22Rv1 (cell line): ENCODE measurements around the gene ENGASE.

Experiments
- H3K27ac ChIP-seq: fragments of 450-650 bp; 2 replicates; pipeline ENCODE4 v1.5.1; 2017
- ZFX ChIP-seq: fragments of 450-650 bp; IDR thresholded peaks from 2 replicates; pipeline ENCODE4 v1.6.1; 2017; ENCODE audit warnings: antibody characterized with exemption, borderline replicate concordance
- TF ChIP-seq, protein P1 (sequence below): fragments of 450-650 bp; IDR thresholded peaks from 2 replicates; pipeline ENCODE4 v1.5.1; 2017; ENCODE audit warnings: mild to moderate bottlenecking

The ENGASE gene

DNA sequence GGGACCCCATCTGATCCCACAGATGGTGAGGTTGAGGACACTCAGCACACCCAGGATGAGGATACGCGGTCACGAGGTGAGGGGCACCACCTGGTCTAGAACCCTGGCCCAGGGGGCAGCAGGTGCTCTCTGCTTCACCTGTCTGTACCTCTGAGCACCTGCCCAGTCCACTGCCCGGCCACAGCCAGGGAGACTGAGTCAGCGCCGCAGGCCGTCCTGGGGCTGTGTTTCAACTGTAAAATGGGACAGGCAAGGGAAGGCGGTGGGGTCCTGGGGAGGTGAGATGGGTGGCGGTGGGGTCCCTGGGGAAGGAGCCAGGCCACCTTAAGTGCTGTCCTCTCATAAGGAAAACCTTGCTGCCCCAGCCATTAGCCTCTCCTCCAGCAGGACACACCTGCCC is 60.4 kb downstream of the ENGASE start:
- TF ChIP-seq ZFX, result no peak
- TF ChIP-seq, protein P1, sequence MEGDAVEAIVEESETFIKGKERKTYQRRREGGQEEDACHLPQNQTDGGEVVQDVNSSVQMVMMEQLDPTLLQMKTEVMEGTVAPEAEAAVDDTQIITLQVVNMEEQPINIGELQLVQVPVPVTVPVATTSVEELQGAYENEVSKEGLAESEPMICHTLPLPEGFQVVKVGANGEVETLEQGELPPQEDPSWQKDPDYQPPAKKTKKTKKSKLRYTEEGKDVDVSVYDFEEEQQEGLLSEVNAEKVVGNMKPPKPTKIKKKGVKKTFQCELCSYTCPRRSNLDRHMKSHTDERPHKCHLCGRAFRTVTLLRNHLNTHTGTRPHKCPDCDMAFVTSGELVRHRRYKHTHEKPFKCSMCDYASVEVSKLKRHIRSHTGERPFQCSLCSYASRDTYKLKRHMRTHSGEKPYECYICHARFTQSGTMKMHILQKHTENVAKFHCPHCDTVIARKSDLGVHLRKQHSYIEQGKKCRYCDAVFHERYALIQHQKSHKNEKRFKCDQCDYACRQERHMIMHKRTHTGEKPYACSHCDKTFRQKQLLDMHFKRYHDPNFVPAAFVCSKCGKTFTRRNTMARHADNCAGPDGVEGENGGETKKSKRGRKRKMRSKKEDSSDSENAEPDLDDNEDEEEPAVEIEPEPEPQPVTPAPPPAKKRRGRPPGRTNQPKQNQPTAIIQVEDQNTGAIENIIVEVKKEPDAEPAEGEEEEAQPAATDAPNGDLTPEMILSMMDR, result no peak
- no peak overlapping the region for H3K27ac ChIP-seq

DNA sequence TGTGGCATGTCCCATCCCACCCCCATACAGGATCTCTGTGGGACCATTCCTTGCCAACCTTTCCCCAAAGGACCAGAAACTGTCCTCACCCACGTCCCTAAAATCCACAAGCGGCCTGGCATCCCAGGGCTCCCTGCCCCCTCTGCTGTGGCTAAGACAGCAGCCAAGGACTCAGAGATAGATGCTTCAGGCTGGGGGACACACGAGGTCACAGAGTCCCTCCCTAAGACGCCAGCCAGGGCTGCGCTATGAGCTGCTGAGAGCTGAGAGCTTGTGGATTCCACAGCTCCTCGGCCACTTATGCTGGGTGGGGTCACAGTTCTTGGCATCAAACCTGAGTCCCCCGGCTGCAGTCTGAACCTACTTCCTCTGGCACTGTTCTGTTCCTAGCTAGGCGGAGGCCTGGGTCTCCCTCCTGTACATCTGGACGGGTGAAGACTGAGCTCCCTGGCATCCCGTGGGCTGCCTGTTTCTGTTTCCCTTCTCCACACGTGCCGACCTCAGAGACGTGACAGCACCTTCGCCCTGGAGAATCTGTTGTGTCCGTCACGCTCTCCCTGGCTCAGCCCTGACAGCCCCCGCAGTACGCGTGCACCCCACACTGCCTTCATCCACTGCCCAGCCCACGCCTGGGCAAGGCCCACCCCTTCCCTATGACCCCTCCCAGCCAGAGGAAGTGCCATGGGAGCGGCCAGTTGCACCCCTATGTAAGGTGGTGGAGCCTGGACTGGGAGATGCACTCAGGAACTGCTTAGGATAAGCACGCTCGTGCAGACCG is 61.2 kb downstream of the ENGASE start:
- no peak overlapping the region for H3K27ac ChIP-seq
- no peak for TF ChIP-seq ZFX
- TF ChIP-seq, protein P1, result no peak
